Measurements from ENCODE around the gene LRP1B. TPM values are rescaled to one million over a fixed set of nuclear protein-coding genes. Genes with fewer than 3 reads are reported as not detected.

LRP1B gene
- total and polyA plus RNA-seq, 2 of the 8 experiments (the other 6 are each of a cell fraction or from before 2014, with no cell fraction given): 0.03 TPM; not detected in 1

DNA sequence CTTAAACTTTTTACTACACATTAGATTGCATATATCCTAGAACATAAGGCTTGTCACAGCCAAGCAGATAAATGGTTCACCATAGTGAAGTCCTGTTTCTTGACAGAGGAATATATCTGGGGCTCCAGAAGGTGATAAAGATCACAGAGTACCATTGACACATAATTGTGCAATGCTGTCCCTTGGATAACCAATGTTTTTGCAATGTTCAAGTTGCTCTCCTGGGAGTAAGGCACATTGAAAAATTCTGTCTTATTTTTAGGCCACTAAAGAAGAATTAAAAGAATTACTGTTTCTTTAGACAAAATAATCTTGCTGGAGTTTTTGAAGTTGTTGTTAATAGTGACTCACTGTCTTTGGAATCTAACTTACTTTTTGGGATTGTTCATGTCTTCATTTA, 1132.8 kb downstream of the LRP1B start:
- Histone ChIP-seq H3K4me2 (ENCODE audit: insufficient read depth in 1 of 2, low read depth in 2 of 2, low read length in 2 of 2) (no peak overlapping the region), H2AFZ (ENCODE audit: low read length) (no peak overlapping the region), H2BK20ac (ENCODE audit: low read length) (no peak overlapping the region), H3K36me3 (ENCODE audit: control insufficient read depth in 2 of 4, insufficient read depth in 4 of 4, low read length in 3 of 4) (no peaks in the 10 kb centered on the region), H2BK120ac (replicated peaks; ENCODE audit: low read depth, low read length) (no peak overlapping the region), H3K9me3 (ENCODE audit: insufficient read depth in 2 of 2, low read depth in 1 of 2, low read length in 1 of 2) (no peaks in the 10 kb centered on the region), H3K14ac (ENCODE audit: insufficient read length) (no peak overlapping the region), H3K79me2 (ENCODE audit: control insufficient read depth in 1 of 2, insufficient read depth in 2 of 2, low read length in 2 of 2) (no peaks in the 10 kb centered on the region), H4K91ac (replicated peaks; ENCODE audit: insufficient read length, low read length) (no peak overlapping the region), H3K4me1 (replicated peaks in 1 of 4; ENCODE audit: control insufficient read depth in 3 of 4, insufficient read depth in 4 of 4, low read length in 3 of 4) (no peaks in the 10 kb centered on the region; a peak in 1 of 7 replicates), H3K79me1 (ENCODE audit: low read depth, low read length) (no peaks in the 10 kb centered on the region), H3K4me3 (ENCODE audit: extremely low read depth in 1 of 4, insufficient read depth in 2 of 4, low read depth in 3 of 4, low read length in 4 of 4) (no peak overlapping the region), H3K56ac (replicated peaks; ENCODE audit: insufficient read length, low read depth, low read length) (no peak overlapping the region), H2AK5ac (ENCODE audit: low read depth, low read length) (no peak overlapping the region), H3K9ac (replicated peaks in 1 of 4; ENCODE audit: extremely low read depth in 1 of 4, low read depth in 3 of 4, low read length in 3 of 4) (no peak overlapping the region), H3K27me3 (replicated peaks in 1 of 4; ENCODE audit: control insufficient read depth in 3 of 4, extremely low read depth in 1 of 4, insufficient read depth in 3 of 4, low read length in 3 of 4) (no peaks in the 10 kb centered on the region), H3K27ac (ENCODE audit: low read depth, low read length) (no peak overlapping the region), H3K23me2 (ENCODE audit: low read depth, low read length) (no peaks in the 10 kb centered on the region; the same call in 1 of the 2 replicates), H2BK5ac (ENCODE audit: low read depth, low read length) (no peak overlapping the region), H4K20me1 (replicated peaks in 1 of 2; ENCODE audit: control insufficient read depth in 1 of 2, insufficient read depth in 2 of 2, low read length in 2 of 2) (no peaks in the 10 kb centered on the region), H3K23ac (ENCODE audit: insufficient read length) (no peak overlapping the region), H3K4ac (replicated peaks; ENCODE audit: insufficient read length, low read depth, low read length) (no peak overlapping the region), H4K8ac (ENCODE audit: extremely low read depth, insufficient read depth, low read length) (no peak overlapping the region), H4K5ac (ENCODE audit: insufficient read length, low read depth, low read length) (no peak overlapping the region), H2BK12ac (ENCODE audit: low read depth, low read length) (no peak overlapping the region), H2BK15ac (ENCODE audit: low read length) (no peak overlapping the region), H3K18ac (ENCODE audit: extremely low read depth, low read length) (no peak overlapping the region)
- DNase-seq (ENCODE audit: low read depth in 1 of 2, low spot score in 2 of 2): no peak
- no peak for TF ChIP-seq KDM4A (IDR thresholded peaks at IDR 0.05; ENCODE audit: low read depth, low read length, severe bottlenecking)
- no peak for TF ChIP-seq SP4 (IDR thresholded peaks at IDR 0.05; ENCODE audit: low read length)
- TF ChIP-seq SIRT6 (IDR thresholded peaks at IDR 0.05; ENCODE audit: low read length): no peak
- ChIA-PET CTCF (ENCODE audit: partially characterized antibody) (no interaction called here), POLR2A (ENCODE audit: partially characterized antibody) (no interaction called here)
- no peak for FAIRE-seq

All from H1 (cell line).